ENCODE data around the gene PLEKHF1.

- TF ChIP-seq CTCF (IDR thresholded peaks at IDR 0.05; ENCODE audit: insufficient read depth, low read length), result no peak
- TF ChIP-seq GABPA (IDR thresholded peaks at IDR 0.05; ENCODE audit: low read depth), result no peak
- no peak for TF ChIP-seq SPI1 (IDR thresholded peaks at IDR 0.05; ENCODE audit: borderline replicate concordance, low read depth)
- TF ChIP-seq REST (IDR thresholded peaks at IDR 0.05; ENCODE audit: insufficient replicate concordance, low read depth), result no peak
- no peak for TF ChIP-seq POLR2AphosphoS5 (IDR thresholded peaks at IDR 0.05; ENCODE audit: low read depth)
Observed at GRCh38 chr19:29685326-29685725, 20.1 kb downstream of the PLEKHF1 start.
